DOHH2 (cell line): ENCODE results near the gene SH3GL1.
A peak's percentile ranks its signal among the peaks of the same experiment; 100 is the strongest.

Experiments
- H3F3A ChIP-seq: fragments of 200-600 bp; sonication (generic), shearing (Covaris generic); 2 replicates; pipeline ENCODE4 v1.6.0; 2016; ENCODE audit warnings: antibody characterized with exemption, mild to moderate bottlenecking; ENCODE audit not compliant: control insufficient read depth, insufficient read depth
- H3K27ac ChIP-seq: fragments of 200-600 bp; sonication (generic); 2 replicates; pipeline ENCODE4 v1.5.1; 2014; ENCODE audit warnings: low read depth, mild to moderate bottlenecking, low read length, moderate library complexity
- H3K27me3 ChIP-seq: fragments of 200-600 bp; sonication (generic); 2 replicates; pipeline ENCODE4 v1.6.1; 2014; ENCODE audit warnings: mild to moderate bottlenecking, low read length, mixed read lengths; ENCODE audit not compliant: control insufficient read depth
- H3K36me3 ChIP-seq: fragments of 200-600 bp; sonication (generic); 2 replicates; pipeline ENCODE4 v1.6.1; 2014; ENCODE audit warnings: mild to moderate bottlenecking, low read length, moderate library complexity, mixed read lengths; ENCODE audit not compliant: control insufficient read depth
- H3K4me1 ChIP-seq: fragments of 200-600 bp; sonication (generic); 2 replicates; pipeline ENCODE4 v1.6.1; 2014; ENCODE audit warnings: mild to moderate bottlenecking, low read length, mixed read lengths; ENCODE audit not compliant: control insufficient read depth
- H3K4me2 ChIP-seq: fragments of 200-600 bp; sonication (generic); 2 replicates; pipeline ENCODE4 v1.6.0; 2014; ENCODE audit warnings: mild to moderate bottlenecking, low read length, moderate library complexity
- H3K4me3 ChIP-seq: fragments of 200-600 bp; sonication (generic); 2 replicates; pipeline ENCODE4 v1.5.1; 2014; ENCODE audit warnings: mild to moderate bottlenecking, low read length, mixed read lengths
- H3K79me2 ChIP-seq: fragments of 200-600 bp; sonication (generic); 2 replicates; pipeline ENCODE4 v1.6.1; 2014; ENCODE audit warnings: mild to moderate bottlenecking, low read length, mixed read lengths; ENCODE audit not compliant: control insufficient read depth
- H3K9me2 ChIP-seq: fragments of 200-600 bp; sonication (generic); replicated peaks from 2 replicates; pipeline ENCODE4 v1.6.1; 2014; ENCODE audit warnings: mild to moderate bottlenecking, low read length, mixed read lengths; ENCODE audit not compliant: control insufficient read depth
- H3K9me3 ChIP-seq: fragments of 200-600 bp; sonication (generic); 2 replicates; pipeline ENCODE4 v1.6.1; 2014; ENCODE audit warnings: antibody characterized with exemption, low read length, mixed read lengths; ENCODE audit not compliant: control insufficient read depth, insufficient read depth
- H4K20me1 ChIP-seq: fragments of 200-600 bp; sonication (generic); 2 replicates; pipeline ENCODE4 v1.6.0; 2014; ENCODE audit warnings: low read depth, mild to moderate bottlenecking, antibody characterized with exemption, low read length, moderate library complexity; ENCODE audit not compliant: control insufficient read depth, insufficient read depth
- CTCF ChIP-seq: fragments of 200-600 bp; sonication (generic); IDR thresholded peaks from one replicate; pipeline ENCODE4 v1.5.1; 2014; ENCODE audit warnings: antibody characterized with exemption, mild to moderate bottlenecking, low read depth, low read length; ENCODE audit not compliant: poor library complexity, severe bottlenecking
- EZH2phosphoT487 ChIP-seq: fragments of 200-600 bp; sonication (generic); IDR thresholded peaks from 2 replicates; pipeline ENCODE4 v1.6.1; 2017; ENCODE audit warnings: borderline replicate concordance, mild to moderate bottlenecking, antibody characterized with exemption, low read length, moderate library complexity, mixed read lengths

The SH3GL1 gene

GRCh38 chr19:4448147-4448985, 48.0 kb upstream of the SH3GL1 start:
- no peak overlapping the region for H3K27ac ChIP-seq
- no peaks in the 10 kb centered on the region for H3F3A ChIP-seq
- no peaks in the 10 kb centered on the region for H3K4me1 ChIP-seq
- no peaks in the 10 kb centered on the region for H4K20me1 ChIP-seq
- no peaks in the 10 kb centered on the region for H3K79me2 ChIP-seq
- no peak overlapping the region for H3K4me3 ChIP-seq
- no peak overlapping the region for H3K4me2 ChIP-seq
- no peak for TF ChIP-seq EZH2phosphoT487
- TF ChIP-seq CTCF, result no peak
- H3K9me2 ChIP-seq, result no peaks in the 10 kb centered on the region
- no peaks in the 10 kb centered on the region for H3K9me3 ChIP-seq
- no peaks in the 10 kb centered on the region for H3K27me3 ChIP-seq
- H3K36me3 ChIP-seq, result peaks cover 66% of the 10 kb centered on the region

GRCh38 chr19:4447327-4448146, 47.2 kb upstream of the SH3GL1 start:
- H3K9me3 ChIP-seq, result no peaks in the 10 kb centered on the region
- H3K27ac ChIP-seq, result no peak overlapping the region
- H3K4me3 ChIP-seq, result no peak overlapping the region
- TF ChIP-seq EZH2phosphoT487, result no peak
- peak; percentile 7 for TF ChIP-seq CTCF
- H3K27me3 ChIP-seq, result no peaks in the 10 kb centered on the region
- no peaks in the 10 kb centered on the region for H3K4me1 ChIP-seq
- no peaks in the 10 kb centered on the region for H4K20me1 ChIP-seq
- H3K79me2 ChIP-seq, result no peaks in the 10 kb centered on the region
- H3K9me2 ChIP-seq, result no peaks in the 10 kb centered on the region
- H3K36me3 ChIP-seq, result peaks cover 69% of the 10 kb centered on the region
- H3K4me2 ChIP-seq, result no peak overlapping the region
- H3F3A ChIP-seq, result no peaks in the 10 kb centered on the region

- Histone ChIP-seq H3K4me2 (no peak overlapping the region), H3K36me3 (peaks cover 74% of the 10 kb centered on the region), H3K79me2 (no peaks in the 10 kb centered on the region), H3K27me3 (no peaks in the 10 kb centered on the region), H3F3A (no peaks in the 10 kb centered on the region), H3K9me3 (no peaks in the 10 kb centered on the region), H3K4me1 (no peaks in the 10 kb centered on the region), H3K9me2 (no peaks in the 10 kb centered on the region), H3K27ac (no peak overlapping the region), H3K4me3 (no peak overlapping the region), H4K20me1 (no peaks in the 10 kb centered on the region)
- TF ChIP-seq CTCF (no peak), EZH2phosphoT487 (no peak)
Measured at GRCh38 chr19:4446704-4447200, 46.4 kb upstream of the SH3GL1 start.
